Measurements from ENCODE around the gene AKAIN1.

DNA sequence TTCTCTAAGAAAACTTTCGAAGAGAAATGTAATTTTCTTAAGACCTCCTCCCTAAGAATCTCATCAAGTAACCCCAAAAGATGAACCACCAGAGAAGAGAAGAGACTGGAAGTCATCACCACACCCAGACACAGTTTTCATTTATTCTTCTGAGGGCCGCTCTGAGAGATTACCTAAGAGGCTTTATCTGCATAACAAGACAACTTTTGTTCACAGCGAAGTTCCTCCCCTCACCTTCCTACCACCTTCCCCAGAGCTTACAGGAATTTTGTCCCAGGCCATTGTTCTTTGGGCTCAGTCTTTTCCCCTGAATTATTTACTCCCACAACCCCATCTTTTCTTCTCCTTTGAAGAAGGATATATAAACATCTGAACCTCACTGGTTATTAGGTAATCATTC, 92.8 kb downstream of the AKAIN1 start:
- TF ChIP-seq, protein P1, sequence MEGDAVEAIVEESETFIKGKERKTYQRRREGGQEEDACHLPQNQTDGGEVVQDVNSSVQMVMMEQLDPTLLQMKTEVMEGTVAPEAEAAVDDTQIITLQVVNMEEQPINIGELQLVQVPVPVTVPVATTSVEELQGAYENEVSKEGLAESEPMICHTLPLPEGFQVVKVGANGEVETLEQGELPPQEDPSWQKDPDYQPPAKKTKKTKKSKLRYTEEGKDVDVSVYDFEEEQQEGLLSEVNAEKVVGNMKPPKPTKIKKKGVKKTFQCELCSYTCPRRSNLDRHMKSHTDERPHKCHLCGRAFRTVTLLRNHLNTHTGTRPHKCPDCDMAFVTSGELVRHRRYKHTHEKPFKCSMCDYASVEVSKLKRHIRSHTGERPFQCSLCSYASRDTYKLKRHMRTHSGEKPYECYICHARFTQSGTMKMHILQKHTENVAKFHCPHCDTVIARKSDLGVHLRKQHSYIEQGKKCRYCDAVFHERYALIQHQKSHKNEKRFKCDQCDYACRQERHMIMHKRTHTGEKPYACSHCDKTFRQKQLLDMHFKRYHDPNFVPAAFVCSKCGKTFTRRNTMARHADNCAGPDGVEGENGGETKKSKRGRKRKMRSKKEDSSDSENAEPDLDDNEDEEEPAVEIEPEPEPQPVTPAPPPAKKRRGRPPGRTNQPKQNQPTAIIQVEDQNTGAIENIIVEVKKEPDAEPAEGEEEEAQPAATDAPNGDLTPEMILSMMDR (conservative IDR thresholded peaks at IDR 0.05; ENCODE audit: low read depth in 2 of 2), result no peak
- TF ChIP-seq EZH2 (IDR thresholded peaks at IDR 0.05; ENCODE audit: low read depth, unreplicated experiment), result no peak
- TF ChIP-seq, protein P2, sequence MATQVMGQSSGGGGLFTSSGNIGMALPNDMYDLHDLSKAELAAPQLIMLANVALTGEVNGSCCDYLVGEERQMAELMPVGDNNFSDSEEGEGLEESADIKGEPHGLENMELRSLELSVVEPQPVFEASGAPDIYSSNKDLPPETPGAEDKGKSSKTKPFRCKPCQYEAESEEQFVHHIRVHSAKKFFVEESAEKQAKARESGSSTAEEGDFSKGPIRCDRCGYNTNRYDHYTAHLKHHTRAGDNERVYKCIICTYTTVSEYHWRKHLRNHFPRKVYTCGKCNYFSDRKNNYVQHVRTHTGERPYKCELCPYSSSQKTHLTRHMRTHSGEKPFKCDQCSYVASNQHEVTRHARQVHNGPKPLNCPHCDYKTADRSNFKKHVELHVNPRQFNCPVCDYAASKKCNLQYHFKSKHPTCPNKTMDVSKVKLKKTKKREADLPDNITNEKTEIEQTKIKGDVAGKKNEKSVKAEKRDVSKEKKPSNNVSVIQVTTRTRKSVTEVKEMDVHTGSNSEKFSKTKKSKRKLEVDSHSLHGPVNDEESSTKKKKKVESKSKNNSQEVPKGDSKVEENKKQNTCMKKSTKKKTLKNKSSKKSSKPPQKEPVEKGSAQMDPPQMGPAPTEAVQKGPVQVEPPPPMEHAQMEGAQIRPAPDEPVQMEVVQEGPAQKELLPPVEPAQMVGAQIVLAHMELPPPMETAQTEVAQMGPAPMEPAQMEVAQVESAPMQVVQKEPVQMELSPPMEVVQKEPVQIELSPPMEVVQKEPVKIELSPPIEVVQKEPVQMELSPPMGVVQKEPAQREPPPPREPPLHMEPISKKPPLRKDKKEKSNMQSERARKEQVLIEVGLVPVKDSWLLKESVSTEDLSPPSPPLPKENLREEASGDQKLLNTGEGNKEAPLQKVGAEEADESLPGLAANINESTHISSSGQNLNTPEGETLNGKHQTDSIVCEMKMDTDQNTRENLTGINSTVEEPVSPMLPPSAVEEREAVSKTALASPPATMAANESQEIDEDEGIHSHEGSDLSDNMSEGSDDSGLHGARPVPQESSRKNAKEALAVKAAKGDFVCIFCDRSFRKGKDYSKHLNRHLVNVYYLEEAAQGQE (IDR thresholded peaks at IDR 0.05; ENCODE audit: unreplicated experiment), result no peak
- no peak for TF ChIP-seq EZH2phosphoT487 (IDR thresholded peaks at IDR 0.05; ENCODE audit: unreplicated experiment)
- TF ChIP-seq CREB1 (CRISPR knock-in tag; IDR thresholded peaks at IDR 0.05; ENCODE audit: low read depth), result no peak
- no peak for TF ChIP-seq POLR2AphosphoS5 (IDR thresholded peaks at IDR 0.05; ENCODE audit: low read depth)
- TF ChIP-seq STAT1 (IDR thresholded peaks at IDR 0.05; ENCODE audit: unreplicated experiment), result no peak
- TF ChIP-seq, protein P3, sequence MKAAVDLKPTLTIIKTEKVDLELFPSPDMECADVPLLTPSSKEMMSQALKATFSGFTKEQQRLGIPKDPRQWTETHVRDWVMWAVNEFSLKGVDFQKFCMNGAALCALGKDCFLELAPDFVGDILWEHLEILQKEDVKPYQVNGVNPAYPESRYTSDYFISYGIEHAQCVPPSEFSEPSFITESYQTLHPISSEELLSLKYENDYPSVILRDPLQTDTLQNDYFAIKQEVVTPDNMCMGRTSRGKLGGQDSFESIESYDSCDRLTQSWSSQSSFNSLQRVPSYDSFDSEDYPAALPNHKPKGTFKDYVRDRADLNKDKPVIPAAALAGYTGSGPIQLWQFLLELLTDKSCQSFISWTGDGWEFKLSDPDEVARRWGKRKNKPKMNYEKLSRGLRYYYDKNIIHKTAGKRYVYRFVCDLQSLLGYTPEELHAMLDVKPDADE (IDR thresholded peaks at IDR 0.05), result no peak
- TF ChIP-seq JUNB (IDR thresholded peaks at IDR 0.05; ENCODE audit: unreplicated experiment), result no peak
- TF ChIP-seq ZNF331 (CRISPR knock-in tag; IDR thresholded peaks at IDR 0.05; ENCODE audit: low read depth), result no peak
- TF ChIP-seq, protein P4, sequence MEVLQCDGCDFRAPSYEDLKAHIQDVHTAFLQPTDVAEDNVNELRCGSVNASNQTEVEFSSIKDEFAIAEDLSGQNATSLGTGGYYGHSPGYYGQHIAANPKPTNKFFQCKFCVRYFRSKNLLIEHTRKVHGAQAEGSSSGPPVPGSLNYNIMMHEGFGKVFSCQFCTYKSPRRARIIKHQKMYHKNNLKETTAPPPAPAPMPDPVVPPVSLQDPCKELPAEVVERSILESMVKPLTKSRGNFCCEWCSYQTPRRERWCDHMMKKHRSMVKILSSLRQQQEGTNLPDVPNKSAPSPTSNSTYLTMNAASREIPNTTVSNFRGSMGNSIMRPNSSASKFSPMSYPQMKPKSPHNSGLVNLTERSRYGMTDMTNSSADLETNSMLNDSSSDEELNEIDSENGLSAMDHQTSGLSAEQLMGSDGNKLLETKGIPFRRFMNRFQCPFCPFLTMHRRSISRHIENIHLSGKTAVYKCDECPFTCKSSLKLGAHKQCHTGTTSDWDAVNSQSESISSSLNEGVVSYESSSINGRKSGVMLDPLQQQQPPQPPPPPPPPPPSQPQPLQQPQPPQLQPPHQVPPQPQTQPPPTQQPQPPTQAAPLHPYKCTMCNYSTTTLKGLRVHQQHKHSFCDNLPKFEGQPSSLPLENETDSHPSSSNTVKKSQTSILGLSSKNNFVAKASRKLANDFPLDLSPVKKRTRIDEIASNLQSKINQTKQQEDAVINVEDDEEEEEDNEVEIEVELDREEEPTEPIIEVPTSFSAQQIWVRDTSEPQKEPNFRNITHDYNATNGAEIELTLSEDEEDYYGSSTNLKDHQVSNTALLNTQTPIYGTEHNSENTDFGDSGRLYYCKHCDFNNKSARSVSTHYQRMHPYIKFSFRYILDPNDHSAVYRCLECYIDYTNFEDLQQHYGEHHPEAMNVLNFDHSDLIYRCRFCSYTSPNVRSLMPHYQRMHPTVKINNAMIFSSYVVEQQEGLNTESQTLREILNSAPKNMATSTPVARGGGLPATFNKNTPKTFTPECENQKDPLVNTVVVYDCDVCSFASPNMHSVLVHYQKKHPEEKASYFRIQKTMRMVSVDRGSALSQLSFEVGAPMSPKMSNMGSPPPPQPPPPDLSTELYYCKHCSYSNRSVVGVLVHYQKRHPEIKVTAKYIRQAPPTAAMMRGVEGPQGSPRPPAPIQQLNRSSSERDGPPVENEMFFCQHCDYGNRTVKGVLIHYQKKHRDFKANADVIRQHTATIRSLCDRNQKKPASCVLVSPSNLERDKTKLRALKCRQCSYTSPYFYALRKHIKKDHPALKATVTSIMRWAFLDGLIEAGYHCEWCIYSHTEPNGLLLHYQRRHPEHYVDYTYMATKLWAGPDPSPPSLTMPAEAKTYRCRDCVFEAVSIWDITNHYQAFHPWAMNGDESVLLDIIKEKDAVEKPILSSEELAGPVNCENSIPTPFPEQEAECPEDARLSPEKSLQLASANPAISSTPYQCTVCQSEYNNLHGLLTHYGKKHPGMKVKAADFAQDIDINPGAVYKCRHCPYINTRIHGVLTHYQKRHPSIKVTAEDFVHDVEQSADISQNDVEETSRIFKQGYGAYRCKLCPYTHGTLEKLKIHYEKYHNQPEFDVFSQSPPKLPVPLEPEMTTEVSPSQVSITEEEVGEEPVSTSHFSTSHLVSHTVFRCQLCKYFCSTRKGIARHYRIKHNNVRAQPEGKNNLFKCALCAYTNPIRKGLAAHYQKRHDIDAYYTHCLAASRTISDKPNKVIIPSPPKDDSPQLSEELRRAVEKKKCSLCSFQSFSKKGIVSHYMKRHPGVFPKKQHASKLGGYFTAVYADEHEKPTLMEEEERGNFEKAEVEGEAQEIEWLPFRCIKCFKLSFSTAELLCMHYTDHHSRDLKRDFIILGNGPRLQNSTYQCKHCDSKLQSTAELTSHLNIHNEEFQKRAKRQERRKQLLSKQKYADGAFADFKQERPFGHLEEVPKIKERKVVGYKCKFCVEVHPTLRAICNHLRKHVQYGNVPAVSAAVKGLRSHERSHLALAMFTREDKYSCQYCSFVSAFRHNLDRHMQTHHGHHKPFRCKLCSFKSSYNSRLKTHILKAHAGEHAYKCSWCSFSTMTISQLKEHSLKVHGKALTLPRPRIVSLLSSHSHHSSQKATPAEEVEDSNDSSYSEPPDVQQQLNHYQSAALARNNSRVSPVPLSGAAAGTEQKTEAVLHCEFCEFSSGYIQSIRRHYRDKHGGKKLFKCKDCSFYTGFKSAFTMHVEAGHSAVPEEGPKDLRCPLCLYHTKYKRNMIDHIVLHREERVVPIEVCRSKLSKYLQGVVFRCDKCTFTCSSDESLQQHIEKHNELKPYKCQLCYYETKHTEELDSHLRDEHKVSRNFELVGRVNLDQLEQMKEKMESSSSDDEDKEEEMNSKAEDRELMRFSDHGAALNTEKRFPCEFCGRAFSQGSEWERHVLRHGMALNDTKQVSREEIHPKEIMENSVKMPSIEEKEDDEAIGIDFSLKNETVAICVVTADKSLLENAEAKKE (CRISPR knock-in tag; IDR thresholded peaks at IDR 0.05), result peak; percentile 68

All from GM23338 (cell line).